CD4-positive, CD25-positive, alpha-beta regulatory T cell (primary cell): ENCODE data around the gene ZNF835. TPM values are rescaled to one million over a fixed set of nuclear protein-coding genes. Genes with fewer than 3 reads are reported as not detected.

ENCODE experiments used
- polyA plus RNA-seq, 4 donors: library from polyadenylated mRNA; unstranded; fragments of 300-500 nt; fragmentation: Illumina TruSeq; gene quantifications; one replicate each; pipeline ENCODE4 v1.2.3, GENCODE V29; 2021
- total RNA-seq: library from RNA; stranded (reverse); gene quantifications from one replicate; pipeline ENCODE4 v1.2.3, GENCODE V29; 2022

ZNF835 gene
- total and polyA plus RNA-seq, 5 donors from 2014 or later, result 0.15 to 5.6 (median 0.70) TPM

Other genes starting within 250 kb of the ZNF835 start
- gene ZNF667, start 194.4 kb downstream of the ZNF835 start, total RNA-seq, result 0.91 TPM
- gene ZNF667, start 194.4 kb downstream of the ZNF835 start, polyA plus RNA-seq, result 1 to 10 TPM in 1 of 4 donors, under 1 TPM in 3; 0.14 to 2.5 (median 0.50) TPM
- gene ZNF471, start 163.9 kb downstream of the ZNF835 start, total RNA-seq, result 0.62 TPM
- under 1 TPM in 3 of 4 donors, not detected in 1; 0.17 to 0.39 (median 0.30) TPM for gene ZNF471, start 163.9 kb downstream of the ZNF835 start, polyA plus RNA-seq
- gene ZFP28, start 132.8 kb downstream of the ZNF835 start, total RNA-seq, result 2.9 TPM
- gene ZFP28, start 132.8 kb downstream of the ZNF835 start, polyA plus RNA-seq, result 1 to 10 TPM; 1.1 to 3.3 (median 2.0) TPM
- 0.84 TPM for gene ZNF470, start 104.3 kb downstream of the ZNF835 start, total RNA-seq
- gene ZNF470, start 104.3 kb downstream of the ZNF835 start, polyA plus RNA-seq, result 1 to 10 TPM; 1.3 to 3.4 (median 1.9) TPM
- gene ZNF71, start 76.5 kb downstream of the ZNF835 start, total RNA-seq, result 3.3 TPM
- gene ZNF71, start 76.5 kb downstream of the ZNF835 start, polyA plus RNA-seq, result 10 to 100 TPM in 2 of 4 donors, 1 to 10 TPM in 2; 6.9 to 11.4 (median 10.1) TPM
- not detected for gene SMIM17, start 28.6 kb downstream of the ZNF835 start, total RNA-seq
- under 1 TPM in 1 of 4 donors, not detected in 3; 0.45 TPM for gene SMIM17, start 28.6 kb downstream of the ZNF835 start, polyA plus RNA-seq
- gene PEG3, start 169.0 kb upstream of the ZNF835 start, total RNA-seq, result 0.17 TPM
- gene PEG3, start 169.0 kb upstream of the ZNF835 start, polyA plus RNA-seq, result under 1 TPM in 1 of 4 donors, not detected in 3; 0.34 TPM
- not detected for gene ZIM2, start 169.0 kb upstream of the ZNF835 start, total RNA-seq
- gene ZIM2, start 169.0 kb upstream of the ZNF835 start, polyA plus RNA-seq, result not detected